ENCODE data around the gene KANK3.
A peak's percentile ranks its signal among the peaks of the same experiment; 100 is the strongest.
"Not testable (repeated sequence)": the region's sequence is repeated elsewhere in the genome, so short reads cannot be mapped to it uniquely, and the experiment has no call there.

KANK3 gene

GRCh38 chr19:8388612-8388958 is 45.5 kb upstream of the KANK3 start:
- Histone ChIP-seq H3K4ac (ENCODE audit: low read depth, low read length) (no peak overlapping the region), H2AK5ac (ENCODE audit: low read length) (no peak overlapping the region), H3K18ac (ENCODE audit: low read length) (no peak overlapping the region), H2BK120ac (ENCODE audit: low read depth, low read length) (no peak overlapping the region), H3K27me3 (ENCODE audit: insufficient read depth, low read length, poor library complexity) (no peaks in the 10 kb centered on the region), H2BK5ac (ENCODE audit: low read length) (no peak overlapping the region), H4K8ac (ENCODE audit: low read depth, low read length) (no peak overlapping the region), H3K23ac (ENCODE audit: low read length) (no peak overlapping the region), H3K56ac (ENCODE audit: low read length) (no peak overlapping the region), H2BK15ac (replicated peaks; ENCODE audit: low read depth) (no peak overlapping the region), H3K4me2 (ENCODE audit: low read length) (no peak overlapping the region), H3K9ac (ENCODE audit: low read length) (no peak overlapping the region), H3K79me1 (ENCODE audit: low read length) (peaks cover 9% of the 10 kb centered on the region), H3K79me2 (ENCODE audit: control insufficient read depth, insufficient read depth, low read length) (peaks cover 25% of the 10 kb centered on the region), H3K36me3 (ENCODE audit: control insufficient read depth, insufficient read depth, low read length) (no peaks in the 10 kb centered on the region), H4K5ac (ENCODE audit: low read length) (no peak overlapping the region), H3K4me3 (ENCODE audit: low read length) (no peak overlapping the region), H3K4me1 (ENCODE audit: control insufficient read depth, low read depth, low read length) (no peaks in the 10 kb centered on the region), H3K27ac (ENCODE audit: low read depth, low read length) (no peak overlapping the region)
- WGBS (ENCODE audit: extremely low coverage, insufficient coverage, low lambda C conversion rate): no CpG with 5 or more reads among the region's 2 CpGs
- no peak for DNase-seq

DNA sequence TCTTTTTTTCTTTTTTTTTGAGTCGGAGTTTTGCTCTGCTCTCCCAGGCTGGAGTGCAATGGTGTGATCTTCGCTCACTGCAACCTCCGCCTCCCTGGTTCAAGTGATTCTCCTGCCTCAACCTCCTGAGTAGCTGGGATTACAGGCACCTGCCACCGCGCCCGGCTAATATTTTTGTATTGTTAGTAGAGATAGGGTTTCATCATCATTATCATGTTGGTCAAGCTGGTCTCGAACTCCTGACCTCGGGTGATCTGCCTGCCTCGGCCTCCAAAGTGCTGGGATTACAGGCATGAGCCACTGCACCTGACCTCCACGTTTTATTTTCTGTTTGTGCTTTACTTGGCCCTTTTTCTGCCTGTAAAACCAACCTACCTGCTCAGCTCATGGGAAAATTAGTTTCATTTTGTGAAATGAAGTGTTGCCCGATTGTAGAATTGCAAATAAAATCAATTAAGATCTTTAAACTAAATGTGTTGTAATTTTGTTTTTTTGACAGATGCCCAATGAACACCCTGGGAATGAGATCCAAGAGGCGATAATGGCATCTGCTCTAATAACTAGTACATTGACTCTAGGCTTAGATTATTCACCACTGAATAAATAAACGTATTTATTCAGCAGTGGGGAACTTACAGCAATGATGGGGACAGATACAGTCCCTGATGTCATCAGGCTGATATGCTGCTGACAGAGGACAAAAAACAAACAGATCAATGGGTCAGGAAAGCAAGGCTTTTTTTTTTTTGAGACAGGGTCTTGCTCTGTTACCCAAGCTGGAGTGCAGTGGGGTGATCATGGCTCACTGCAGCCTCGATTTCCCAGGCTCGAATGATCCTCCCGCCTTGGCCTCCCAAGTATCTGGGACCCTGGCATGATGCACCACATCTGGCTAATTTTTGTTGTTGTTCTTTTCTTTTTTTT is 44.9 kb upstream of the KANK3 start:
- no peak overlapping the region for H2BK5ac ChIP-seq (ENCODE audit: low read length)
- H3K36me3 ChIP-seq (ENCODE audit: control insufficient read depth, insufficient read depth, low read length): no peaks in the 10 kb centered on the region
- no peak overlapping the region for H3K9ac ChIP-seq (ENCODE audit: low read length)
- no peak overlapping the region for H3K4me2 ChIP-seq (ENCODE audit: low read length)
- H3K56ac ChIP-seq (ENCODE audit: low read length): no peak overlapping the region
- H3K4me3 ChIP-seq (ENCODE audit: low read length): no peak overlapping the region
- H3K79me2 ChIP-seq (ENCODE audit: control insufficient read depth, insufficient read depth, low read length): peaks cover 18% of the 10 kb centered on the region
- H3K27me3 ChIP-seq (ENCODE audit: insufficient read depth, low read length, poor library complexity): no peaks in the 10 kb centered on the region
- no peak overlapping the region for H4K5ac ChIP-seq (ENCODE audit: low read length)
- no peak overlapping the region for H3K18ac ChIP-seq (ENCODE audit: low read length)
- no CpG with 5 or more reads among the region's 16 CpGs for WGBS (ENCODE audit: extremely low coverage, insufficient coverage, low lambda C conversion rate)
- H2AK5ac ChIP-seq (ENCODE audit: low read length): no peak overlapping the region
- H4K8ac ChIP-seq (ENCODE audit: low read depth, low read length): no peak overlapping the region
- no peak overlapping the region for H3K4ac ChIP-seq (ENCODE audit: low read depth, low read length)
- H2BK120ac ChIP-seq (ENCODE audit: low read depth, low read length): no peak overlapping the region
- peaks cover 6% of the 10 kb centered on the region for H3K79me1 ChIP-seq (ENCODE audit: low read length)
- DNase-seq: no peak
- no peaks in the 10 kb centered on the region for H3K4me1 ChIP-seq (ENCODE audit: control insufficient read depth, low read depth, low read length)
- no peak overlapping the region for H2BK15ac ChIP-seq (replicated peaks; ENCODE audit: low read depth)
- no peak overlapping the region for H3K23ac ChIP-seq (ENCODE audit: low read length)
- H3K27ac ChIP-seq (ENCODE audit: low read depth, low read length): no peak overlapping the region

DNA sequence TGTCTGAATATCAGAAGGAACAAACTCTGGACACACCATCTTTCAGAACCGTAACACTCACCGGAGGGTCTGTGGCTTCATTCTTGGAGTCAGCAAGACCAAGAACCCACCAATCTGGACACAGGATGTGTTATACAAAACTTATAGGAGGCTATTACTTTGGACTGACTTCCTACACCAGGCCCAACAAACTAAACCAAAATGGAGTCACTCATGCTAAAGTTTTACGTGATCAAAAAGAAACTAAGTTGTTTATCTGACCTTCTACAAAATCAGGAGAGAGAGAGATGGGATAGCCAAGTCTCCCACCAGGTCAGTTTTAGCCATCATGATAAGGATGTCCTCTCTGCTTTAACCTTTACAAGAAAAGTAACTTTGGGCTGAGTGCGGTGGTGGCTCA is 43.9 kb upstream of the KANK3 start:
- Histone ChIP-seq H3K79me1 (ENCODE audit: low read length) (peaks cover 5% of the 10 kb centered on the region), H3K4me3 (ENCODE audit: low read length) (no peak overlapping the region), H4K8ac (ENCODE audit: low read depth, low read length) (no peak overlapping the region), H2BK5ac (ENCODE audit: low read length) (no peak overlapping the region), H3K4me2 (ENCODE audit: low read length) (no peak overlapping the region), H4K5ac (ENCODE audit: low read length) (no peak overlapping the region), H2AK5ac (ENCODE audit: low read length) (no peak overlapping the region), H3K4ac (ENCODE audit: low read depth, low read length) (no peak overlapping the region), H3K18ac (ENCODE audit: low read length) (no peak overlapping the region), H3K27me3 (ENCODE audit: insufficient read depth, low read length, poor library complexity) (no peaks in the 10 kb centered on the region), H3K56ac (ENCODE audit: low read length) (no peak overlapping the region), H3K9ac (ENCODE audit: low read length) (no peak overlapping the region), H3K23ac (ENCODE audit: low read length) (no peak overlapping the region), H3K79me2 (ENCODE audit: control insufficient read depth, insufficient read depth, low read length) (peaks cover 12% of the 10 kb centered on the region), H2BK15ac (replicated peaks; ENCODE audit: low read depth) (no peak overlapping the region), H3K4me1 (ENCODE audit: control insufficient read depth, low read depth, low read length) (no peaks in the 10 kb centered on the region), H2BK120ac (ENCODE audit: low read depth, low read length) (no peak overlapping the region), H3K36me3 (ENCODE audit: control insufficient read depth, insufficient read depth, low read length) (no peaks in the 10 kb centered on the region), H3K27ac (ENCODE audit: low read depth, low read length) (no peak overlapping the region)
- DNase-seq: no peak
- no CpG with 5 or more reads among the region's 4 CpGs for WGBS (ENCODE audit: extremely low coverage, insufficient coverage, low lambda C conversion rate)

DNA sequence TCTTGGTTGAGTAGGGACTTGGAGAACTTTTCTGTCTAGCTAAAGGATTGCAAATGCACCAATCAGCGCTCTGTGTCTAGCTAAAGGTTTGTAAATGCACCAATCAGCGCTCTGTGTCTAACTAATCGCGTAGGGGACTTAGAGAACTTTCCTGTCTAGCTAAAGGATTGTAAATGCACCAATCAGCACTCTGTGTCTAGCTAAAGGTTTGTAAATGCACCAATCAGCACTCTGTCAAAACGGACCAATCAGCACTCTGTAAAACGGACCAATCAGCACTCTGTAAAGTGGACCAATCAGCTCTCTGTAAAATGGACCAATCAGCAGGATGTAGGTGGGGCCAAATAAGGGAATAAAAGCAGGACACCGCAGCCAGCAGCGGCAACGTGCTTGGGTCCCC is 43.4 kb upstream of the KANK3 start:
- H3K79me2 ChIP-seq (ENCODE audit: control insufficient read depth, insufficient read depth, low read length); H3K4ac ChIP-seq (ENCODE audit: low read depth, low read length); H2BK15ac ChIP-seq (replicated peaks; ENCODE audit: low read depth); H2BK5ac ChIP-seq (ENCODE audit: low read length); H4K8ac ChIP-seq (ENCODE audit: low read depth, low read length); H2AK5ac ChIP-seq (ENCODE audit: low read length); H3K27me3 ChIP-seq (ENCODE audit: insufficient read depth, low read length, poor library complexity); H3K36me3 ChIP-seq (ENCODE audit: control insufficient read depth, insufficient read depth, low read length); H3K9ac ChIP-seq (ENCODE audit: low read length); H3K4me1 ChIP-seq (ENCODE audit: control insufficient read depth, low read depth, low read length); H4K5ac ChIP-seq (ENCODE audit: low read length); H3K56ac ChIP-seq (ENCODE audit: low read length); H2BK120ac ChIP-seq (ENCODE audit: low read depth, low read length); H3K23ac ChIP-seq (ENCODE audit: low read length); H3K18ac ChIP-seq (ENCODE audit: low read length); H3K79me1 ChIP-seq (ENCODE audit: low read length); DNase-seq; H3K4me2 ChIP-seq (ENCODE audit: low read length); H3K4me3 ChIP-seq (ENCODE audit: low read length); H3K27ac ChIP-seq (ENCODE audit: low read depth, low read length): not testable (repeated sequence)
- WGBS (ENCODE audit: extremely low coverage, insufficient coverage, low lambda C conversion rate): no CpG with 5 or more reads among the region's 9 CpGs

DNA sequence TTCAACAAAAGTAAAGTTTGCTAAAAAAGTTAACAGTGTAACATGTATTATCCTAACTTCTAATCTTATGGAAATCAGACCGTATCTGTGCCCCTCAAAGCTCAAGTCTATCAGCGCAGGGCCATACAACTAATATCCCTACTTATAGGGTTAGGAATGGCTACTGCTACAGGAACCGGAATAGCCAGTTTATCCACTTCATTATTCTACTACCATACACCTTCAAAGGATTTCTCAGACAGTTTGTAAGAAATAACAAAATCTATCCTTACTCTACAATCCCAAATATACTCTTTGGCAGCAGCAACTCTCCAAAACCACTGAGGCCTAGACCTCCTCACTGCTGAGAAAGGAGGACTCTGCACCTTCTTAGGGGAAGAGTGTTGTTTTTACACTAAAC is 42.5 kb upstream of the KANK3 start:
- not testable (repeated sequence) for H4K5ac ChIP-seq (ENCODE audit: low read length); H3K18ac ChIP-seq (ENCODE audit: low read length); H3K9ac ChIP-seq (ENCODE audit: low read length); H2AK5ac ChIP-seq (ENCODE audit: low read length); H4K8ac ChIP-seq (ENCODE audit: low read depth, low read length); H3K23ac ChIP-seq (ENCODE audit: low read length); H3K4me3 ChIP-seq (ENCODE audit: low read length); H3K4me1 ChIP-seq (ENCODE audit: control insufficient read depth, low read depth, low read length); H3K79me1 ChIP-seq (ENCODE audit: low read length); H3K36me3 ChIP-seq (ENCODE audit: control insufficient read depth, insufficient read depth, low read length); H2BK5ac ChIP-seq (ENCODE audit: low read length); H3K4me2 ChIP-seq (ENCODE audit: low read length); H2BK120ac ChIP-seq (ENCODE audit: low read depth, low read length); H3K56ac ChIP-seq (ENCODE audit: low read length); H3K27me3 ChIP-seq (ENCODE audit: insufficient read depth, low read length, poor library complexity); DNase-seq; H2BK15ac ChIP-seq (replicated peaks; ENCODE audit: low read depth); H3K4ac ChIP-seq (ENCODE audit: low read depth, low read length); H3K79me2 ChIP-seq (ENCODE audit: control insufficient read depth, insufficient read depth, low read length)
- H3K27ac ChIP-seq (ENCODE audit: low read depth, low read length): peak overlapping the region; percentile 37
- WGBS (ENCODE audit: extremely low coverage, insufficient coverage, low lambda C conversion rate): no CpG with 5 or more reads among the region's 3 CpGs

DNA sequence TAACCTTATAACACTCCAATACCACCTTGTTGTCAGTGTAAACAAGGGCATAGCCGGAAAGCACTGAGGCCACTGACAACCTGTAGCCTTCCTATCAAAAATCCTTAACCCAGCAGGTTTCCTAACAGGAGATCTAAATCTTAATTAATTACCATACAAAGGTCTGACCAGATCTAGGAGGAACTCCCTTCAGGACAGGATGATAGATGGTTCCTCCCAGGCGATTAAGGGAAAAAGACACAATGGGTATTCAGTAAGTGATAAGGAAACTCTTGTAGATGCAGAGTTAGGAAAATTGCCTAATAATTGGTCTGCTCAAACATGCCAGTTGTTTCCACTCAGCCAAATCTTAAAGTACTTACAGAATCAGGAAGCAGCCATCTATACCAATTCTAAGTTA is 42.0 kb upstream of the KANK3 start:
- not testable (repeated sequence) for H3K27me3 ChIP-seq (ENCODE audit: insufficient read depth, low read length, poor library complexity); H3K36me3 ChIP-seq (ENCODE audit: control insufficient read depth, insufficient read depth, low read length); H3K4me2 ChIP-seq (ENCODE audit: low read length); H3K4ac ChIP-seq (ENCODE audit: low read depth, low read length); H2BK120ac ChIP-seq (ENCODE audit: low read depth, low read length); DNase-seq; H2BK15ac ChIP-seq (replicated peaks; ENCODE audit: low read depth); H2BK5ac ChIP-seq (ENCODE audit: low read length); H3K56ac ChIP-seq (ENCODE audit: low read length); H3K9ac ChIP-seq (ENCODE audit: low read length); H3K4me1 ChIP-seq (ENCODE audit: control insufficient read depth, low read depth, low read length); H3K27ac ChIP-seq (ENCODE audit: low read depth, low read length); H2AK5ac ChIP-seq (ENCODE audit: low read length); H3K4me3 ChIP-seq (ENCODE audit: low read length); H4K5ac ChIP-seq (ENCODE audit: low read length); H4K8ac ChIP-seq (ENCODE audit: low read depth, low read length); H3K23ac ChIP-seq (ENCODE audit: low read length); H3K79me1 ChIP-seq (ENCODE audit: low read length); H3K79me2 ChIP-seq (ENCODE audit: control insufficient read depth, insufficient read depth, low read length); H3K18ac ChIP-seq (ENCODE audit: low read length)
- no CpG with 5 or more reads among the region's 2 CpGs for WGBS (ENCODE audit: extremely low coverage, insufficient coverage, low lambda C conversion rate)

Data from mesendoderm (in vitro differentiated cells).